IMR-90 (cell line): ENCODE results near the gene VEZT. TPM values are rescaled to one million over a fixed set of nuclear protein-coding genes. Genes with fewer than 3 reads are reported as not detected.

Experiments used
- ATAC-seq: fragments of 200-7000 bp; cut with Tn5 transposase; 2 replicates; pipeline ENCODE4 v1.9.1; 2020; ENCODE audit warnings: low read depth, mild to moderate bottlenecking, moderate library complexity
- BruUV-seq: library from RNA; stranded (reverse); fragments of 400-500 nt; replicated peaks from 2 replicates; lab custom pipeline; 2021; lab: Mats Ljungman, UMichigan
- CTCF ChIA-PET: fragments of 300-600 bp; formaldehyde crosslinking; extraction: SDS; loops from one replicate; lab custom pipeline; 2021; ENCODE audit warnings: antibody characterized with exemption; lab: Yijun Ruan, JAX
- POLR2A ChIA-PET: fragments of 300-600 bp; sonication (Branson Sonifier 250); formaldehyde crosslinking; loops from one replicate; lab custom pipeline; 2022; ENCODE audit warnings: antibody characterized with exemption; ENCODE audit not compliant: unreplicated experiment; lab: Charles Lee
- DNase-seq: peaks from one replicate; pipeline ENCODE4 v3.0.0; 2013
- H2AFZ ChIP-seq: replicated peaks from 2 replicates; pipeline ENCODE3; 2013; ENCODE audit warnings: low read length, mild to moderate bottlenecking; ENCODE audit not compliant: poor library complexity
- H2AK5ac ChIP-seq: 2 replicates; pipeline ENCODE4 v1.6.1; 2013; ENCODE audit warnings: low read depth, low read length, inconsistent platforms
- H2AK9ac ChIP-seq: replicated peaks from 2 replicates; pipeline ENCODE3; 2013; ENCODE audit warnings: mild to moderate bottlenecking, low read depth, low read length, moderate library complexity; ENCODE audit not compliant: poor library complexity
- H2BK120ac ChIP-seq: 2 replicates; pipeline ENCODE4 v1.6.1; 2013; ENCODE audit warnings: low read depth, low read length, inconsistent platforms
- H2BK15ac ChIP-seq: 3 replicates; pipeline ENCODE4 v1.6.1; 2013; ENCODE audit warnings: low read depth, low read length, inconsistent platforms
- H2BK20ac ChIP-seq: 2 replicates; pipeline ENCODE4 v1.6.1; 2013; ENCODE audit warnings: low read depth, mild to moderate bottlenecking, inconsistent platforms, low read length, moderate library complexity
- H2BK5ac ChIP-seq: 2 replicates; pipeline ENCODE4 v1.6.1; 2013; ENCODE audit warnings: mild to moderate bottlenecking, low read depth, low read length, inconsistent platforms; ENCODE audit not compliant: poor library complexity, severe bottlenecking
- H3K14ac ChIP-seq: replicated peaks from 2 replicates; pipeline ENCODE4 v1.6.1; 2013; ENCODE audit warnings: low read depth, low read length, inconsistent platforms
- H3K18ac ChIP-seq: 2 replicates; pipeline ENCODE4 v1.6.1; 2013; ENCODE audit warnings: low read depth, low read length, control low read depth
- H3K23ac ChIP-seq: 2 replicates; pipeline ENCODE4 v1.6.1; 2013; ENCODE audit warnings: low read depth, low read length, inconsistent platforms
- H3K27ac ChIP-seq: 2 replicates; pipeline ENCODE4 v1.5.1; 2013; ENCODE audit warnings: mild to moderate bottlenecking, control low read depth, low read length; ENCODE audit not compliant: insufficient read depth
- H3K27me3 ChIP-seq: 2 replicates; pipeline ENCODE4 v1.6.1; 2013; ENCODE audit warnings: low read length; ENCODE audit not compliant: control insufficient read depth, insufficient read depth
- H3K36me3 ChIP-seq: 2 replicates; pipeline ENCODE4 v1.6.1; 2013; ENCODE audit warnings: low read length, mixed read lengths; ENCODE audit not compliant: control insufficient read depth, insufficient read depth
- H3K4ac ChIP-seq: 2 replicates; pipeline ENCODE4 v1.6.1; 2013; ENCODE audit warnings: low read depth, low read length, inconsistent platforms
- H3K4me1 ChIP-seq: 2 replicates; pipeline ENCODE4 v1.6.1; 2013; ENCODE audit warnings: low read length, mixed read lengths; ENCODE audit not compliant: control insufficient read depth, insufficient read depth
- H3K4me2 ChIP-seq: 2 replicates; pipeline ENCODE4 v1.6.1; 2013; ENCODE audit warnings: low read depth, mild to moderate bottlenecking, control low read depth, low read length, moderate library complexity
- H3K4me3 ChIP-seq: 2 replicates; pipeline ENCODE4 v1.5.1; 2013; ENCODE audit warnings: low read depth, mild to moderate bottlenecking, control low read depth, low read length, moderate library complexity; ENCODE audit not compliant: insufficient read depth
- H3K56ac ChIP-seq: 2 replicates; pipeline ENCODE4 v1.6.1; 2013; ENCODE audit warnings: low read length, inconsistent platforms; ENCODE audit not compliant: insufficient read depth; ENCODE audit errors: extremely low read depth
- H3K79me1 ChIP-seq, 2 experiments: 2 replicates each; pipeline ENCODE4 v1.6.1; 2013; ENCODE audit warnings: low read length in 2 of 2, inconsistent platforms in 1 of 2, low read depth in 1 of 2
- H3K9ac ChIP-seq: 2 replicates; pipeline ENCODE4 v1.6.1; 2013; ENCODE audit warnings: low read depth, low read length, control low read depth
- H3K9me1 ChIP-seq: 2 replicates; pipeline ENCODE4 v1.6.1; 2013; ENCODE audit warnings: low read length, inconsistent platforms; ENCODE audit not compliant: insufficient read depth
- H3K9me3 ChIP-seq: 2 replicates; pipeline ENCODE4 v1.6.1; 2013; ENCODE audit warnings: low read length; ENCODE audit not compliant: control insufficient read depth, insufficient read depth
- H4K20me1 ChIP-seq: 2 replicates; pipeline ENCODE4 v1.6.1; 2013; ENCODE audit warnings: low read length, inconsistent platforms; ENCODE audit not compliant: insufficient read depth
- H4K5ac ChIP-seq: 2 replicates; pipeline ENCODE4 v1.6.1; 2013; ENCODE audit warnings: mild to moderate bottlenecking, low read depth, low read length, control low read depth
- H4K8ac ChIP-seq, 2 experiments: 2 replicates each; pipeline ENCODE4 v1.6.1; 2013; ENCODE audit warnings: low read depth in 2 of 2, low read length in 2 of 2, control low read depth in 1 of 2, inconsistent platforms in 1 of 2
- H4K91ac ChIP-seq: 2 replicates; pipeline ENCODE4 v1.6.1; 2013; ENCODE audit warnings: low read depth, low read length, inconsistent platforms; ENCODE audit not compliant: insufficient read depth
- CEBPB ChIP-seq: IDR thresholded peaks from 2 replicates; pipeline ENCODE4 v1.6.1; 2012; ENCODE audit warnings: low read depth, low read length, improper control_type of control experiment
- WGBS, 2 experiments: methylation state at CpG; one replicate each; pipeline versions ENCODE4 v1.1.5 to v1.1.7; 2013; ENCODE audit warnings: missing lambda C conversion rate in 2 of 2; ENCODE audit not compliant: insufficient read length in 1 of 2; ENCODE audit errors: extremely low coverage in 2 of 2; 5-methylcytosine and 5-hydroxymethylcytosine counted together
- dilution Hi-C: fragments of 300-500 bp; cut with HindIII; formaldehyde crosslinking; loops from one replicate; pipeline ENCODE4 v1.14.3; 2018; ENCODE audit warnings: low sequenced_read_pairs; ENCODE audit not compliant: unreplicated experiment
- in situ Hi-C: fragments of 300-500 bp; cut with MboI; formaldehyde crosslinking; loops from 3 replicates; pipeline ENCODE4 v1.14.3; 2019; ENCODE audit warnings: low sequenced_read_pairs, inconsistent platforms, mixed read lengths
- intact Hi-C: fragments of 100-400 bp; cut with micrococcal nuclease; formaldehyde crosslinking; loops from 2 replicates; pipeline ENCODE4 v1.10.0; 2022
- polyA plus RNA-seq, 3 experiments: library from polyadenylated mRNA; depleted of rRNA; stranded (reverse); fragments of >200 nt; gene quantifications; 2 replicates each; pipeline ENCODE4 v1.2.3, GENCODE V29; 2012; ENCODE audit warnings: low replicate concordance in 1 of 3
- total RNA-seq: library from RNA; depleted of rRNA; stranded (reverse); fragments of >200 nt; gene quantifications from 2 replicates; pipeline ENCODE4 v1.2.3, GENCODE V29; 2012

The VEZT gene
- total and polyA plus RNA-seq, 2 of the 4 experiments (the other 2 are of a cell fraction) = 54.5 to 90.2 TPM

DNA sequence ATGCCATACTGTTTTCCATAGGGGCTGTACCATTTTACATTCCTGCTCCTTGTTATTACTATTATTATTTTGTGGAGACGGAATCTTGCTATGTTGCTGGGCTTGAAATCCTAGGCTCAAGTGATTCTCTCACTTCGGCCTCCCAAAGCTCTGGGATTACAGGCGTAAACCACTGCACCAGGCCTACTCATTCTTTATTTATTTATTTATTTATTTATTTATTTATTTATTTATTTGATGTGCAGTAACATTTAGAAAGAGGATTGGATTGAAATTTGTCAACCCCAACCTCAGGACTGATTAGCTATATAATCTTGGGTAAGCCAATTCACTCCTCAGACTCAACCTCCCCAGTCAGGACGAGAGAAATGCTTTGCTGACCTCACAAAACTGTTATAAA lies 107.9 kb downstream of the VEZT start:
- Histone ChIP-seq H2AK9ac (no peak overlapping the region), H3K4me1 (peaks cover 6% of the 10 kb centered on the region), H3K27me3 (no peaks in the 10 kb centered on the region), H2BK5ac (no peak overlapping the region), H3K4me2 (no peak overlapping the region), H4K8ac (no peak overlapping the region), H3K23ac (no peak overlapping the region), H3K4ac (no peak overlapping the region), H2BK20ac (no peak overlapping the region), H4K20me1 (no peaks in the 10 kb centered on the region), H4K91ac (no peak overlapping the region), H3K79me1 (no peaks in the 10 kb centered on the region), H3K18ac (no peak overlapping the region), H2BK15ac (no peak overlapping the region), H3K14ac (no peak overlapping the region), H3K9me3 (no peaks in the 10 kb centered on the region), H2AFZ (no peak overlapping the region), H3K9ac (no peak overlapping the region), H3K36me3 (no peaks in the 10 kb centered on the region), H3K27ac (no peak overlapping the region), H2BK120ac (no peak overlapping the region), H3K4me3 (no peak overlapping the region), H2AK5ac (no peak overlapping the region), H3K56ac (no peak overlapping the region), H3K9me1 (no peaks in the 10 kb centered on the region), H4K5ac (no peak overlapping the region)
- dilution Hi-C loops (no loop called here), intact Hi-C loops (no loop called here), in situ Hi-C loops (loop anchor here (25.0 kb wide), 1 partner anchor 1188 kb away; the partner anchor contains the start of gene PLXNC1)
- ATAC-seq (no peak), DNase-seq (no peak)
- POLR2A ChIA-PET = no interaction called here
- no peak for TF ChIP-seq CEBPB
- BruUV-seq = no TSS peak
- CTCF ChIA-PET = interaction anchor here (0.6 kb wide), 1 partner anchor 87 kb away, joined by 3 read pairs; no protein-coding TSS in a partner anchor
- WGBS, 2 experiments = no CpG with 5 or more reads among the region's 4 CpGs
